Measurements from ENCODE around the gene HNRNPAB. TPM values are rescaled to one million over a fixed set of nuclear protein-coding genes. Genes with fewer than 3 reads are reported as not detected.

HNRNPAB gene
- polyA plus RNA-seq, 2 donors = 146 to 154 TPM

GRCh38 chr5:178209334-178210072 lies 5.2 kb downstream of the HNRNPAB start:
- Histone ChIP-seq H3K9me3 (ENCODE audit: control insufficient read depth in 2 of 2, insufficient read depth in 1 of 2, low read depth in 1 of 2, low read length in 1 of 2) (no peaks in the 10 kb centered on the region), H3K27ac (ENCODE audit: low read depth in 2 of 2, low read length in 1 of 2) (no peak overlapping the region), H3K36me3 (ENCODE audit: control insufficient read depth in 2 of 2, insufficient read depth in 2 of 2, low read length in 1 of 2) (peaks cover 38 to 68% of the 10 kb centered on the region in 2 donors), H3K4me3 (ENCODE audit: low read depth in 1 of 2, low read length in 2 of 2) (no peak overlapping the region), H3K4me1 (ENCODE audit: control insufficient read depth in 2 of 2, insufficient read depth in 2 of 2, low read length in 1 of 2) (peaks cover 4 to 20% of the 10 kb centered on the region in 2 donors), H3K27me3 (ENCODE audit: control insufficient read depth in 1 of 2, insufficient read depth in 2 of 2, low read length in 2 of 2) (no peaks in the 10 kb centered on the region)
- 78 to 85% methylated on average over 8 of the region's 8 CpGs for WGBS, 2 donors

DNA sequence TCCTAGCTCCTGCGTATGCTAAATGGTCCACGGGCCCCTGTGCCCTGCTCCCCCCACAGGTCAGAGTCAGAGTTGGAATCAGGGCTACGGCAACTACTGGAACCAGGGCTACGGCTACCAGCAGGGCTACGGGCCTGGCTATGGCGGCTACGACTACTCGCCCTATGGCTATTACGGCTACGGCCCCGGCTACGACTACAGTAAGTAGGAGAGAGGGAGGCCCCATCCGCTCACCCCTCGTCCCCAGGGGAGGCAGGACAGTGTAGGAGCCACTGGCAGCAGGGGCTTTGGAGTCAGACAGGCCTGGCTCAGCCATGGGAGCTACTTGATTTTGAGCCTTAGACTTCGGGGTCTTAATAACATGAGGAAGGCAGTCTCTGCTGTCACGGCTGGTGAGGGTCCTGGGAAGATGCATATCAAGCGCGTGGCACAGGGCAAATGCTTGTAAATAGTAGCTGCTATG lies 5.8 kb downstream of the HNRNPAB start:
- no peaks in the 10 kb centered on the region for H3K27me3 ChIP-seq (ENCODE audit: control insufficient read depth in 1 of 2, insufficient read depth in 2 of 2, low read length in 2 of 2)
- no peak overlapping the region for H3K27ac ChIP-seq (ENCODE audit: low read depth in 2 of 2, low read length in 1 of 2)
- H3K4me1 ChIP-seq (ENCODE audit: control insufficient read depth in 2 of 2, insufficient read depth in 2 of 2, low read length in 1 of 2) = peaks cover 4 to 20% of the 10 kb centered on the region in 2 donors
- peaks cover 42 to 73% of the 10 kb centered on the region in 2 donors for H3K36me3 ChIP-seq (ENCODE audit: control insufficient read depth in 2 of 2, insufficient read depth in 2 of 2, low read length in 1 of 2)
- no peak overlapping the region for H3K4me3 ChIP-seq (ENCODE audit: low read depth in 1 of 2, low read length in 2 of 2)
- WGBS, 2 donors = 85 to 89% methylated on average over 18 of the region's 18 CpGs
- H3K9me3 ChIP-seq (ENCODE audit: control insufficient read depth in 2 of 2, insufficient read depth in 1 of 2, low read depth in 1 of 2, low read length in 1 of 2) = no peaks in the 10 kb centered on the region

- H3K4me1 ChIP-seq (ENCODE audit: control insufficient read depth in 2 of 2, insufficient read depth in 2 of 2, low read length in 1 of 2) = peaks cover 4 to 20% of the 10 kb centered on the region in 2 donors
- no peak overlapping the region for H3K4me3 ChIP-seq (ENCODE audit: low read depth in 1 of 2, low read length in 2 of 2)
- no peaks in the 10 kb centered on the region for H3K27me3 ChIP-seq (ENCODE audit: control insufficient read depth in 1 of 2, insufficient read depth in 2 of 2, low read length in 2 of 2)
- no peaks in the 10 kb centered on the region for H3K9me3 ChIP-seq (ENCODE audit: control insufficient read depth in 2 of 2, insufficient read depth in 1 of 2, low read depth in 1 of 2, low read length in 1 of 2)
- H3K27ac ChIP-seq (ENCODE audit: low read depth in 2 of 2, low read length in 1 of 2) = no peak overlapping the region
- peaks cover 48 to 75% of the 10 kb centered on the region in 2 donors for H3K36me3 ChIP-seq (ENCODE audit: control insufficient read depth in 2 of 2, insufficient read depth in 2 of 2, low read length in 1 of 2)
- 82 to 90% methylated on average over 5 of the region's 5 CpGs for WGBS, 2 donors
Observed at GRCh38 chr5:178210686-178211085, 6.4 kb downstream of the HNRNPAB start.

- Histone ChIP-seq H3K4me3 (ENCODE audit: low read depth in 1 of 2, low read length in 2 of 2) (no peak overlapping the region), H3K27ac (ENCODE audit: low read depth in 2 of 2, low read length in 1 of 2) (no peak overlapping the region), H3K4me1 (ENCODE audit: control insufficient read depth in 2 of 2, insufficient read depth in 2 of 2, low read length in 1 of 2) (peaks cover 2 to 17% of the 10 kb centered on the region in 2 donors), H3K9me3 (ENCODE audit: control insufficient read depth in 2 of 2, insufficient read depth in 1 of 2, low read depth in 1 of 2, low read length in 1 of 2) (no peaks in the 10 kb centered on the region), H3K36me3 (ENCODE audit: control insufficient read depth in 2 of 2, insufficient read depth in 2 of 2, low read length in 1 of 2) (peaks cover 49 to 78% of the 10 kb centered on the region in 2 donors), H3K27me3 (ENCODE audit: control insufficient read depth in 1 of 2, insufficient read depth in 2 of 2, low read length in 2 of 2) (no peaks in the 10 kb centered on the region)
- WGBS, 2 donors = 61 to 63% methylated on average over 8 of the region's 8 CpGs
Observed at GRCh38 chr5:178211095-178212048, 7.0 kb downstream of the HNRNPAB start.

GRCh38 chr5:178212241-178213002 lies 8.1 kb downstream of the HNRNPAB start:
- Histone ChIP-seq H3K4me1 (ENCODE audit: control insufficient read depth in 2 of 2, insufficient read depth in 2 of 2, low read length in 1 of 2) (peaks cover 0 to 9% of the 10 kb centered on the region in 2 donors), H3K27me3 (ENCODE audit: control insufficient read depth in 1 of 2, insufficient read depth in 2 of 2, low read length in 2 of 2) (no peaks in the 10 kb centered on the region), H3K4me3 (ENCODE audit: low read depth in 1 of 2, low read length in 2 of 2) (no peak overlapping the region), H3K9me3 (ENCODE audit: control insufficient read depth in 2 of 2, insufficient read depth in 1 of 2, low read depth in 1 of 2, low read length in 1 of 2) (no peaks in the 10 kb centered on the region), H3K36me3 (ENCODE audit: control insufficient read depth in 2 of 2, insufficient read depth in 2 of 2, low read length in 1 of 2) (peaks cover 51 to 73% of the 10 kb centered on the region in 2 donors), H3K27ac (ENCODE audit: low read depth in 2 of 2, low read length in 1 of 2) (no peak overlapping the region)
- WGBS, 2 donors = 83 to 91% methylated on average over 3 of the region's 3 CpGs

DNA sequence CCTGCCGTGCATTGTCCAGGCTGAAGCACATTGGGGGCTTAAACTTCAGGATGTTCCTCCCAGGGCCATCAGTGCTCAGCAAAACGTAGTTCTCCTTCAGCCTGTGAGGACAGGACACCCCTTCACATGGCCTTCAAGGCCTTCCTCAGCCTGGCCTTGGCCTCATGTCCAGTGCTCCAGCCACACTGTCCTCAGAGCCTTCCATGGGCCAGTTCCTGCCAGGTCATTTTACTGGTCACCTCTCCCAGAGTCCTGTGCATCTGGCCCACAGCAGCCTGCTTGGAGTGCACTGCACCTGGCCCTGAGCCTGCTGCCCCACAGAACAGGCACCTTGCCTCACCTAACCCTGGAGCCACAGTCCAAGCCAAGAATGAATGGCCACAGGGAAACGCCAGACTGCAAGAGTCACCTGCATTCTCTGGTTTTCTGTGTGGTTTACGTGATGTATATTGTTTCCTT lies 8.7 kb downstream of the HNRNPAB start:
- Histone ChIP-seq H3K36me3 (ENCODE audit: control insufficient read depth in 2 of 2, insufficient read depth in 2 of 2, low read length in 1 of 2) (peaks cover 51 to 68% of the 10 kb centered on the region in 2 donors), H3K4me1 (ENCODE audit: control insufficient read depth in 2 of 2, insufficient read depth in 2 of 2, low read length in 1 of 2) (peaks cover 0 to 4% of the 10 kb centered on the region in 2 donors)
- 55 to 60% methylated on average over 4 of the region's 4 CpGs for WGBS, 2 donors

DNA sequence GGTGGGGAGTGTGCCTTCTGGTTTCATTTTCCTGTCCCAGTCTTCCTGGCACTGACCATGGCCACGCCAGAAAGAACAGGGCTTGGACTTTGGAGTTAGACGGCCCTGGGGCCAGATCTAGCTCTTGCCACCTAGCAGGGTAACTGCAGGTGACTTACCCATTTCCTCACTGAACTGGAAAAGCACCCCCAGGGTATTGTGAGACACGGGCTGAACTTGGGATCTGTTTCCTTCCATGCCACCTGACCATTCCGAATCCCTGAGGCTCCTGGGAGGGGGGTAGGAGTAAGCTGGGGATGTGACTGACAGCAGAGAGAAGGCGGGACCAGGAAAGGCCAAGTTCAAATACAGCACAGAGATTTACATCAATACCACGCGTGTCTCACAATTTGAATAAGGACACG lies 9.4 kb downstream of the HNRNPAB start:
- peaks cover 49 to 65% of the 10 kb centered on the region in 2 donors for H3K36me3 ChIP-seq (ENCODE audit: control insufficient read depth in 2 of 2, insufficient read depth in 2 of 2, low read length in 1 of 2)
- H3K27me3 ChIP-seq (ENCODE audit: control insufficient read depth in 1 of 2, insufficient read depth in 2 of 2, low read length in 2 of 2) = no peaks in the 10 kb centered on the region
- WGBS, 2 donors = 52 to 75% methylated on average over 8 of the region's 8 CpGs
- H3K4me3 ChIP-seq (ENCODE audit: low read depth in 1 of 2, low read length in 2 of 2) = no peak overlapping the region
- H3K27ac ChIP-seq (ENCODE audit: low read depth in 2 of 2, low read length in 1 of 2) = peak overlapping the region in 1 of 2 donors; percentile 26
- peaks cover 0 to 4% of the 10 kb centered on the region in 2 donors for H3K4me1 ChIP-seq (ENCODE audit: control insufficient read depth in 2 of 2, insufficient read depth in 2 of 2, low read length in 1 of 2)
- H3K9me3 ChIP-seq (ENCODE audit: control insufficient read depth in 2 of 2, insufficient read depth in 1 of 2, low read depth in 1 of 2, low read length in 1 of 2) = no peaks in the 10 kb centered on the region

More for the DNA sequence above, 8.7 kb downstream of the HNRNPAB start:
- Histone ChIP-seq H3K27ac (ENCODE audit: low read depth in 2 of 2, low read length in 1 of 2) (no peak overlapping the region), H3K9me3 (ENCODE audit: control insufficient read depth in 2 of 2, insufficient read depth in 1 of 2, low read depth in 1 of 2, low read length in 1 of 2) (no peaks in the 10 kb centered on the region), H3K4me3 (ENCODE audit: low read depth in 1 of 2, low read length in 2 of 2) (no peak overlapping the region), H3K27me3 (ENCODE audit: control insufficient read depth in 1 of 2, insufficient read depth in 2 of 2, low read length in 2 of 2) (no peaks in the 10 kb centered on the region)

GRCh38 chr5:178214160-178214803 lies 9.9 kb downstream of the HNRNPAB start:
- Histone ChIP-seq H3K4me3 (ENCODE audit: low read depth in 1 of 2, low read length in 2 of 2) (no peak overlapping the region), H3K27me3 (ENCODE audit: control insufficient read depth in 1 of 2, insufficient read depth in 2 of 2, low read length in 2 of 2) (no peaks in the 10 kb centered on the region), H3K27ac (ENCODE audit: low read depth in 2 of 2, low read length in 1 of 2) (peak overlapping the region in 1 of 2 donors; percentile 16), H3K4me1 (ENCODE audit: control insufficient read depth in 2 of 2, insufficient read depth in 2 of 2, low read length in 1 of 2) (peaks cover 0 to 2% of the 10 kb centered on the region in 2 donors), H3K36me3 (ENCODE audit: control insufficient read depth in 2 of 2, insufficient read depth in 2 of 2, low read length in 1 of 2) (peaks cover 44 to 60% of the 10 kb centered on the region in 2 donors), H3K9me3 (ENCODE audit: control insufficient read depth in 2 of 2, insufficient read depth in 1 of 2, low read depth in 1 of 2, low read length in 1 of 2) (no peaks in the 10 kb centered on the region)
- 89 to 95% methylated on average over 6 of the region's 6 CpGs for WGBS, 2 donors

Measured in esophagus (tissue), 2 donors.